Mucosa of rectum (tissue), 2 donors: ENCODE measurements around the gene CCL7.

Experiments
- H3K27ac ChIP-seq, 2 donors: one replicate each; pipeline ENCODE4 v1.7.0; 2013; ENCODE audit warnings: inconsistent platforms in 2 of 2, low read depth in 2 of 2, low read length in 2 of 2
- H3K27me3 ChIP-seq, 2 donors: one replicate each; pipeline ENCODE4 v1.7.0; 2013; ENCODE audit warnings: low read length in 2 of 2; ENCODE audit not compliant: control insufficient read depth in 2 of 2, insufficient read depth in 2 of 2
- H3K36me3 ChIP-seq, 2 donors: one replicate each; pipeline ENCODE4 v1.7.0; 2013; ENCODE audit warnings: low read length in 2 of 2; ENCODE audit not compliant: control insufficient read depth in 2 of 2, insufficient read depth in 2 of 2
- H3K4me1 ChIP-seq, 2 donors: one replicate each; pipeline ENCODE4 v1.7.0; 2013; ENCODE audit warnings: low read length in 2 of 2, mild to moderate bottlenecking in 1 of 2; ENCODE audit not compliant: control insufficient read depth in 2 of 2, insufficient read depth in 2 of 2
- H3K4me3 ChIP-seq, 2 donors: one replicate each; pipeline ENCODE4 v1.7.0; 2013; ENCODE audit warnings: low read length in 2 of 2
- H3K9ac ChIP-seq, 2 donors: one replicate each; pipeline ENCODE4 v1.7.0; 2013; ENCODE audit warnings: low read length in 2 of 2, low read depth in 1 of 2, mild to moderate bottlenecking in 1 of 2
- H3K9me3 ChIP-seq, 2 donors: one replicate each; pipeline ENCODE4 v1.7.0; 2013; ENCODE audit warnings: low read length in 2 of 2; ENCODE audit not compliant: control insufficient read depth in 2 of 2
- donor health status: healthy.
- donor health status: Normal muscosa, but diverticular disease.

CCL7 gene

DNA sequence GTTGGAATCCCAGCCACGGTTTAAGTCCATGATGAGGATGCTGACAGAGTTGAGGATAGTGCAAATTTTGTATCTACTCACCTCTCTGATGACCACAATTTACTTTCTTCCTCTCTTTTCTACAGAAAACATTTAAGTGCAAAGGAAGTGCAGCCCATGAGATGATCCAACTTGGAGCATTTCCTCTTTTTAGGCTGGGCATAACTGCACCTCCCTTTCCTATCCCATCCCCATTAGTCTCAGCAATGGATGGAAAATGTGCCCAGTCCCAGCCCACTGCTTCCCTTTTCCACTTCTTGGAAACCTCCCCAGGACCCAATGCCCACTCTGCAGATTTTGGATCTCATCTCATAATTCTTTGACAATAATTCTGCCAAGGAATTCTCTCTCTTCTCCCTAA, 32.6 kb downstream of the CCL7 start:
- no peaks in the 10 kb centered on the region for H3K36me3 ChIP-seq
- H3K9me3 ChIP-seq = no peaks in the 10 kb centered on the region
- H3K4me3 ChIP-seq = no peak overlapping the region
- H3K27me3 ChIP-seq = peaks cover 3% of the 10 kb centered on the region in 2 donors
- no peak overlapping the region for H3K27ac ChIP-seq
- H3K9ac ChIP-seq = no peak overlapping the region
- H3K4me1 ChIP-seq = peaks cover 0 to 4% of the 10 kb centered on the region in 2 donors

DNA sequence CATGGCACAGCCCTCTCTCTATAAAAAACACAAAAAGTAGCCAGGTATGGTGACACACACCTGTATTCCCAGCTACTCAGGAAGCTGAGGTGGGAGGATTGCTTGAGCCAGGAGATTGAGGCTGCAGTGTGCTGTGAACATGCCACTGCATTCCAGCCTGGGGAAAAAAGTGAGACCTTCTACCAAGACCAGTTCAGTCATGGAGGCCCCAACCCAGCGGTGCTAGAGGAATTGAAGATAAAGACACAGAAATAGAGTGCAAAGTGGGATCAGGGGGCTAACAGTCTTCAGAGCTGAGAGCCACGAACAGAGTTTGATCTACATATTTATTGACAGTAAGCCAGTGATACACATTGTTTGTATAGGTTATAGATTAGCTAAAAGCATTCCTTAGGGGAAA, 33.6 kb downstream of the CCL7 start:
- Histone ChIP-seq H3K4me3 (no peak overlapping the region), H3K36me3 (no peaks in the 10 kb centered on the region), H3K9me3 (no peaks in the 10 kb centered on the region), H3K4me1 (peaks cover 0 to 4% of the 10 kb centered on the region in 2 donors), H3K27me3 (peaks cover 1 to 3% of the 10 kb centered on the region in 2 donors), H3K9ac (no peak overlapping the region), H3K27ac (no peak overlapping the region)

GRCh38 chr17:34305061-34305460, 35.0 kb downstream of the CCL7 start:
- no peaks in the 10 kb centered on the region for H3K27me3 ChIP-seq
- H3K9me3 ChIP-seq = no peaks in the 10 kb centered on the region
- no peak overlapping the region for H3K27ac ChIP-seq
- peaks cover 0 to 4% of the 10 kb centered on the region in 2 donors for H3K4me1 ChIP-seq
- no peak overlapping the region for H3K9ac ChIP-seq
- no peaks in the 10 kb centered on the region for H3K36me3 ChIP-seq
- H3K4me3 ChIP-seq = no peak overlapping the region

DNA sequence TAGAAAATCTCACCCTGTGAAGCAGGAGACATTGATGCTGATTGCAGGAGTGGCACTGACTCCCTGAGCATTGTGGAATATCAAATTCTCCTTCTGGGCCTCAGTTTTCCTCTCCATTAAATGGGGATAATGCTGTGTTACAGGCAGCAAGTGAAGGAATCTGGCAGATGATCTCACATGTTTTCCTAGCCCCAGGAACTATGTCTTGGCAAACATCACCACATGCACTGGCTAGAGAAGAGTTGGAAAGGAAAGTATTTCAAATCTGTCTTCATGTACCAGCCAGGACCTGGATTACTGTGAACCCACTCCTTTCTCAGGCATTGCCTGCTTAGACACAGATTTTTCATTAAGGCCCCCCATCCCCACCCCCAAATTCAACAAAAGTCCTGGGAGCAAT, 35.6 kb downstream of the CCL7 start:
- Histone ChIP-seq H3K27ac (no peak overlapping the region), H3K9me3 (no peaks in the 10 kb centered on the region), H3K9ac (no peak overlapping the region), H3K4me1 (peaks cover 0 to 4% of the 10 kb centered on the region in 2 donors), H3K4me3 (no peak overlapping the region), H3K36me3 (no peaks in the 10 kb centered on the region), H3K27me3 (no peaks in the 10 kb centered on the region)

GRCh38 chr17:34306466-34306865, 36.4 kb downstream of the CCL7 start:
- Histone ChIP-seq H3K9me3 (no peaks in the 10 kb centered on the region), H3K27me3 (no peaks in the 10 kb centered on the region), H3K27ac (no peak overlapping the region), H3K4me1 (peaks cover 0 to 2% of the 10 kb centered on the region in 2 donors), H3K36me3 (no peaks in the 10 kb centered on the region), H3K9ac (no peak overlapping the region), H3K4me3 (no peak overlapping the region)

- Histone ChIP-seq H3K27ac (no peak overlapping the region), H3K9ac (no peak overlapping the region), H3K4me3 (no peak overlapping the region), H3K36me3 (no peaks in the 10 kb centered on the region), H3K9me3 (no peaks in the 10 kb centered on the region), H3K4me1 (no peaks in the 10 kb centered on the region), H3K27me3 (no peaks in the 10 kb centered on the region)
These were observed 37.1 kb downstream of the CCL7 start for GRCh38 chr17:34307110-34307509.

DNA sequence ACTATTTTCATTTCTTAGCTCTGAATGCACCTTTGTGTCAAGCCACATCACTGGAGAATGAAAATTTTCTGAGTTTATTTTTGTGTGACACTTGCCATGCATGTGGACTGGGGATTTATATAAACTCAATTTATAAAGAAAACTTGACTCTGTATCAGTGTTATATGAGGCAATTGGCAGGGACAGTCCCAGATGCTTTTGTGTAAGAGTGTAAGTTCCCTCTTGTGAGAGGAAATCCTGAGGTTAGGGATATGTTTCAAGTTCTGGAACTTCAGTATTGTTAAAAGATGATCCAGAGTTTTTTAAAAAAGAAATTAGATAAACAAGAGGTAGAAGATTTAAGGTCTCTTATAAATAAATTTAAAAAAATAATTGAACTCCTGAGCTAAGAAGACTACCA, 38.4 kb downstream of the CCL7 start:
- Histone ChIP-seq H3K4me3 (no peak overlapping the region), H3K27me3 (no peaks in the 10 kb centered on the region), H3K9me3 (no peaks in the 10 kb centered on the region), H3K27ac (no peak overlapping the region), H3K9ac (no peak overlapping the region), H3K36me3 (no peaks in the 10 kb centered on the region), H3K4me1 (no peaks in the 10 kb centered on the region)

DNA sequence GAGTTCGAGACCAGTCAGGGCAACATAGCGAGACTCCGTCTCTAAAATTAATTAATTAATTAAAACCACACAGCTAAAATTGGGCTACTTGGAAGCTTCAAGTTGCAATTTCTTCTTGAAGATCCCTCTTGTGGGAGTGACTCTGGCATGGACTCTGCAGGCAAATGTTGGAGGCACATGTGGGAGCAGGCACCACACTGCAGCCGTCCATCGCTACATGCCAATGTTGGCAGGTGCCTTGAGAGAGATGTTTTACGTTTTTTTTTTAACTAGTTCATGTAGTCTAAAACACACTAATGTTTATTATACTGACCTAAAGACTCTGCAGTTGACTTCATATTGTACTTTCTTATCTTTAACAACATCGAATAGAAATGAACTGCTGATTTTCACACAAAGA, 41.3 kb downstream of the CCL7 start:
- no peak overlapping the region for H3K9ac ChIP-seq
- no peaks in the 10 kb centered on the region for H3K4me1 ChIP-seq
- H3K36me3 ChIP-seq = no peaks in the 10 kb centered on the region
- no peaks in the 10 kb centered on the region for H3K9me3 ChIP-seq
- no peak overlapping the region for H3K4me3 ChIP-seq
- no peak overlapping the region for H3K27ac ChIP-seq
- H3K27me3 ChIP-seq = no peaks in the 10 kb centered on the region

GRCh38 chr17:34312080-34312479, 42.1 kb downstream of the CCL7 start:
- no peaks in the 10 kb centered on the region for H3K9me3 ChIP-seq
- no peaks in the 10 kb centered on the region for H3K4me1 ChIP-seq
- H3K4me3 ChIP-seq = no peak overlapping the region
- no peaks in the 10 kb centered on the region for H3K27me3 ChIP-seq
- H3K27ac ChIP-seq = peak overlapping the region in 1 of 2 donors; percentile 35
- H3K9ac ChIP-seq = no peak overlapping the region
- H3K36me3 ChIP-seq = no peaks in the 10 kb centered on the region

GRCh38 chr17:34313164-34313563, 43.1 kb downstream of the CCL7 start:
- Histone ChIP-seq H3K27ac (peak overlapping the region; percentile 35 to 42), H3K4me1 (no peaks in the 10 kb centered on the region), H3K36me3 (no peaks in the 10 kb centered on the region), H3K4me3 (no peak overlapping the region), H3K27me3 (no peaks in the 10 kb centered on the region), H3K9ac (no peak overlapping the region), H3K9me3 (no peaks in the 10 kb centered on the region)

DNA sequence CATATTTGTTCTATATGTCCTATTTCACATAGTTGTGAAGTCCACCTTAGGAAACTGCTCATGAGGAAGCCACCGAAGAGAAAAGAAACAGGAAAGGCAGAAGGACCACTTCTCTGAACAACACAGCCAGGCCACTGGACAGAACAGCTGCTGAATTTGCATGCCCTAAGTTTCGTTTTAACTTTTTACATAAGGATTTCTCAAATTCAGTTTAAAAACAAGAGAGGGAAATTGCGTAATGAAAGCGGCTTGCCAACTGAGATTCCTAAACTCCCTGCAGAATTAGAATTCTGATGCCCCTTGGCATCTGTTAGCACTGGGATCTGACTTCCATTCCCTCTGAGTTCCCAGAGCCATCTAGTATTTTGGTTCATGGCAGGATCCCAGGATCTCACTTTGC, 44.3 kb downstream of the CCL7 start:
- H3K9me3 ChIP-seq = no peaks in the 10 kb centered on the region
- H3K9ac ChIP-seq = no peak overlapping the region
- H3K36me3 ChIP-seq = no peaks in the 10 kb centered on the region
- H3K27me3 ChIP-seq = no peaks in the 10 kb centered on the region
- peak overlapping the region; percentile 2 to 13 for H3K27ac ChIP-seq
- no peaks in the 10 kb centered on the region for H3K4me1 ChIP-seq
- no peak overlapping the region for H3K4me3 ChIP-seq
